ENCODE measurements around the gene TANGO2.

The TANGO2 gene

DNA sequence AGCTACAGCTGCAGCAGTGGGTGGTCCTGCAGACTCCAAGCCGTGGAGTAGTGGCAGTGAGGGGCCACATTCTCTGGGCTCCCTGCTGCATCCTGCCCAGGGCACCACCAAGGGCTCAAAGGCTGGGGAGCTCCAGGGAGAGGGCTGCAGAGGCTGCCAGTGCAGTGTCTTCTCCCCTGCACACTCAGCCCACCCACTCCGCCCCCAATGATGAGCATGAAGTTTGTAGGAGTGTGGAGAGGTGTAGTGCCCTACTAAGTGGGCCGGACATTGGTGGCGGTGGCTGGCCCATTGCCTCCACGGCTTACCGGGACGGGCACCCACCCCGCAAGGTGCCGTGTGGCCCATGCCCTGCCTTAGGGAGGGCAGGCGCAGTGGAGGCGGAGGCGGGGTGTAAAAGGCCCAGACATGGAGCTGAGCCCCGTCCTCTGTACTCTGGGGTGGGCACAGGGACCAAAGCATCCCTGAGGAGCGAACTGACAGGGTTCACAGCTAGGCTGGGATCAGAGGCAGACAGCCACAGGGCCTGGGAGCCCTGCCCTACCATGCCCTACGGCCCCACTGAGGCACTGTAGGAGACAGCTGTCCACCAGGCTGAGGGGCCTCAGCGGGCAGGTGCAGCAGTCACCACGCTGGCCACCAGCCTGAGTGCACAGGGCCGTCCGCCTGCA is 23.2 kb upstream of the TANGO2 start:
- DNase-seq = no peak

DNA sequence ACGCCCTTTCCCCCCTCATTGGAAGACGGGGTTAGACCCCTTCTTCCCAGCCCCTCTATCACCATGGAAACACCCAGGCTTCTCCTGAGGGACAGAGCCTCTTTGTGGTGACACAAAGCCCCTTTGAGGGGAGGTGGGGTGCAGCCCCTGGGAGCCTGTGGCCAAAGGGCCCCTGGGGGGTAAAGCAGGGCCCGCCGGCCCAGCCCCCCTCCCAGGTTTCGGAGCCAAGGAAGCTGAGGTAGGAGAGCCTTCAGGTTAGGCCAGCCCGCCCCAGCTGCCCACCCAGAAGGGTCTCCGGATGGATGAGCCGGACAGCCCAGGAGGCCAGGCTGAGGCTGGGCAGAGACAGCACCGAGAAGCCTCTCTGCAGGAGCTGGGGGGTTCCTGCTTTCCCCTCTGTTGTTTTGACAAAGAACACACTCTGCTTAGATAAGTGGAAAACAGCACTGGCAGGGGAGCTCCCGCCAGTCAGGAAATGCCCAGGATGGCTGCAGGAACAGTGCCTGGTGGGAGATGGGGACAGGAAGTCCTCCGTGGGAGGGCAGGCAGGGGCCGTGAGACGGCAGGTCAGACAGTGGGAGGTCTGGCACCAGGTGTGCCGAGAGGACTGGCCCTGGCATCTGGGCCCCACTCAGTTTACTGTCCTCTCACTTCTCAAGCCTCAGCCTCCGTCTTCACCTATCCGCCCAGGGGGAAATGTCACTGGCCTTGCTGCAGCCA is 22.5 kb upstream of the TANGO2 start:
- DNase-seq = no peak

DNA sequence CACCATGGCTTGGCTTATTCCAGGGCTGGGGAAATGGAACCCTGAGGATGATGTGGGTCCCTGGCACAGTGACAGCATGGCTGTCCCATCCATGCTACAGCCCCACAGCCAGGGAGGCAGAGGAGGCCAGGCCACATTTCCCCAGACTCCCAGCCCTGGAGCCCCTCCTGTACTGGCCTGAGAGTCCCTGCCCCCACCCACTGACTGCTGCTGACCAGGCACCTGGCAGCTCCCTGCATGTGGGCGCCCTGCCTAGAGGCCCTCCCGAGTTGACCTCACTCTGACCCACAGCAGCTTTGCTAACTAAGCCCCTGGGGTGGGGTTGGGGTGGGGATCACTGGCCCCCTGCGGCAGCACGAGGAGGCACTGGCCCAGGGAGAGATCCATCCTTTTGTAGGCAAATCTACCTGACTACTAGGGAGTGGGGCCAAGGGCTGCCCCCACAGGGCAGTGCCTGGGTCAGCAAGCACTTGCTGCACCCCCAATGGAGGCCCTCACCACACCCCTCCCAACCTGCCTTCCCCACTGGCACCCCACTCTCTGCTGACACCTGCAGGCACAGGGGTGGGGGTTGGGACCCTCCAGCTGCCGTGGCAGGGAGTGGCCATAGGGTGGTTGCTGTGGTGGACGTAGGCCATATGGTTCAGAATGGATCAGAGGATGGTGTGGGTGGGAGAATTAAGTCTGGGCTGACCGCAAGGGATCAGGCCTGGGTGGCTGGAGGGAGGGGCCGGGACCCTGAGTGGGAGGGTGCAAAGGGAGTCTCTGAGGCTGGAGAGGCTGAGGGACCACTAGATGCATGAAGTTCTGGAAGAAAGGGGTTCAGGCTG is 21.7 kb upstream of the TANGO2 start:
- no peak for DNase-seq

DNA sequence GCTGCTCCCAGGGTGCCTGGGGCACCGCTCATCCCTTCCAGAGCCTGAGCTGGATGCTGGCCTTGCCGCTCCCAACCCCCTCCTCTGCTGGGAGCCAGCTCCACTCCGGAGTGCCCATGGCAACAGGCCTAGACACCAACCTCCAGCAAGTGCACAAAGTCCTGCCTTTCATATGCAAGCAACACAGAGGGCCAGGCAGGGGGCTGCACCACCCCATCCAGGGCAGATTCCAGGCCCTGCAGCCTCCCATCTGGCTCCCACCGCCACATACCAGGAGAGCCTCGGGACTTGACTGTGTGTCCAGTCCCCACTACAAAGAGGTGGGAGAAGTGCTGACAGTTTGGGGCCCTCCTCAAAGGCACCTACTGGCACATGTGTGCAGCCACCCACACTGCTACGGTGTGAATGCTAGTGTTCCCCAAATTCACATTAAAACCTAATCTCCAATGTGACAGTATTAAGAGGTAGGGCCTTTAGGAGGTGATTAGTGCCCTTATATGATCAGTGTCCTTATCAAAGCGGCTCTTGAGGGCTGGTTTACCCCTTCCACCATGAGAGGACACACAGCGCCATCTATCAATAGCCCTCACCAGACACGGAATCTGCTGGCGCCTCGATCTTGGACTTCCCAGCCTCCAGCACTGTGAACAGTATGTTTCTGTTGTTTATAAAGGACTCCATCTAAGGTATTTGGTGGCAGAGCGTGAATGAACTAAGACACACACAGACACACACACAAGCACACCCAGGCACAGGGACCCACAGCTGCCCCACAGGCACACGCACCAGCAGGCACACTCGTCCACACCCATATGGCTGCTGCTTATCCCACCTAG is 20.4 kb upstream of the TANGO2 start:
- no peak for DNase-seq

DNA sequence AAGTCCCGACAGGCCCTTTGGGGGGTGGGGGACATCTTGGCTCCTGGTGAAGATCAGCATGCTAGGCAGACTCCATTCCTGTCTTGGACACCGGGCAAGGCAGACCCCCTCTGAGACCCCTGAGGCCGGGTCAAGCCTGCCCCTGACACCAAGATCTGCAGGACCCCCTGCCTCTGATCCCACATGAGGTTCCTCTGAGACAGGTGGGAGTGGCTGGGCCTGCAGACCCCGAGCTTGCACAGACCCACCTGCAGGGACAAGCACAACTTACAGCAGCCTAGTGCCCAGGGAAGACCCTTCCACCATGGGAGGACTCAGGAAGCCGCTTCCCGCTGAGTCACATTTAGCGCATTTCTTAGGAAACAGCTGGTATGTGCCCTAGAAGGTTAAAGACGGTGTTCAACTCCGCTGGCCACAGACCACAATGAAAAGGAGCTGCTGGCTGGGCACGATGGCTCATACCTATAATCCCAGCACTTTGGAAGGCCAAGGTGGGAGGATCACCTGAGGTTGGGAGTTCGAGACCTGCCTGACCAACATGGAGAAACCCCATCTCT is 19.8 kb upstream of the TANGO2 start:
- DNase-seq = no peak

DNA sequence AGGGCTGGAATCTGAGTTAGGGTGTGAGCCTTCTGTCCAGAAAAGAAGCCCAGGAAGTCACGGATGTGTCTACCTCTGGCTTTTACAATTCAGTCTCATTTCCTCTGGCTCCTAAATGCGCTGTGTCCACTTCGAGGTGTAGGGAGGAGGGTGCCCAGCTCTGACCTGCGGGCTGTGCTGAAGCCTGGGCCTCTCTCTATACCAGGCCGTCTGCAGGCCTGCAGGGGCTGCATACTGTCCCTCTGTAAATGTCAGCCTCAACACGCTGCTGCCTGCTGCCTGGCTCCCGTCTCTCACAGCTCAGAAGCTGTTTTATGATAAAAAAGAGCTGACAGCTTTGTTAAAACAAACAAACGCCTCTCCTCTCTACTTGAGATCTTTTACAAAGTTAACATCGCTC is 18.8 kb upstream of the TANGO2 start:
- DNase-seq = no peak

DNA sequence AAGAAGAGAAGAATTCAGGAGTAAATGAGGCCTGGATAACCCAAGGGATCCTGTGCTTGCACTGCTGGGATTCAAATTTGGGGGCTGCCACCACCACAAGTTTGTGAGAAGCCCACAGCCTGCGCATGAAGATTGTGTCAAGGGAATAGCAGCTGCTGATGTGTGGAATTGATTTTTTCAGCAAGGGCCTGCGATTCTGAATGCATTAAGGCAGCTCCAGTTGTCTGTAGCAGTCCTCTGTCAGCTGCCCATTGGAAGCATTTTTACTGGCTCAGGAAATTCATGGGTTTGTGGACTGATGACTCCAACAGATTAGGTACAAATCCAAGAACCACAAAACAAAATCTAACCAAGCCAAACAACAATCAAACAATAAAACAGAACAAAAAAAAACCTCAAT is 18.3 kb upstream of the TANGO2 start:
- DNase-seq = no peak

DNA sequence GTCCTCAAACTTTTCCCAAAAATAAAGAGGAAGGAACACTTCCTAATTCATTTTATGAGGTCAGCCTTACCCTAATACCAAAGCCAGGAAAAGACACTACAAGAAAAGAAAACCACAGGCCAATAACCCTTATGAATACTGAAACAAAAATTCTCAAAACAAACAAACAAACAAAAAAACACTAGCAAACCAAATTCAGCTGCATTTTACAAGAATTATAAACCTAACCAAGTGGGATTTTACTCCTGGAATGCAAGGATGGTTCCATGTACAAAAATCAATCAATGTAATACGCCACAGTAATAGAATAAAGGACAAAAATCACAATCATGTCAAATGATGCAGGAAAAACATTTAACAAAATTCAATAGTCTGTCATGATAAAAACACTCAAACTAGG is 17.6 kb upstream of the TANGO2 start:
- no peak for DNase-seq

DNA sequence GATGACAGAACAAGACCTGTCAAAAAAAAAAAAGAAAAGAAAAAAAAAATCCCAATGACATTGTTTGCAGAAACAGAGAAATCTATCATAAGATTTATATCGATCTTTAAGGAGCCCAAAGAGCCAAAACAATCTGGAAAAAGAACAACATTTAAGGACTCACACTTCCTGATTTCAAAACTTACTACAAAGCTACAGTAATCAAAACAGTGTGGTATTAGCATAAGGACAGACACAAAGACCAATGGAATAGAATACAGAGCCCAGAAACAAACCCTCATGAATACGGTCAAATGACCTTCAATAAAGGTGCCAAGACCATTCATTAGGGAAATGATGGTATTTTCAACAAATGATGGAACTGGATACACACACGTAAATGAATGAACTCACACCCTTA is 16.4 kb upstream of the TANGO2 start:
- no peak for DNase-seq

DNA sequence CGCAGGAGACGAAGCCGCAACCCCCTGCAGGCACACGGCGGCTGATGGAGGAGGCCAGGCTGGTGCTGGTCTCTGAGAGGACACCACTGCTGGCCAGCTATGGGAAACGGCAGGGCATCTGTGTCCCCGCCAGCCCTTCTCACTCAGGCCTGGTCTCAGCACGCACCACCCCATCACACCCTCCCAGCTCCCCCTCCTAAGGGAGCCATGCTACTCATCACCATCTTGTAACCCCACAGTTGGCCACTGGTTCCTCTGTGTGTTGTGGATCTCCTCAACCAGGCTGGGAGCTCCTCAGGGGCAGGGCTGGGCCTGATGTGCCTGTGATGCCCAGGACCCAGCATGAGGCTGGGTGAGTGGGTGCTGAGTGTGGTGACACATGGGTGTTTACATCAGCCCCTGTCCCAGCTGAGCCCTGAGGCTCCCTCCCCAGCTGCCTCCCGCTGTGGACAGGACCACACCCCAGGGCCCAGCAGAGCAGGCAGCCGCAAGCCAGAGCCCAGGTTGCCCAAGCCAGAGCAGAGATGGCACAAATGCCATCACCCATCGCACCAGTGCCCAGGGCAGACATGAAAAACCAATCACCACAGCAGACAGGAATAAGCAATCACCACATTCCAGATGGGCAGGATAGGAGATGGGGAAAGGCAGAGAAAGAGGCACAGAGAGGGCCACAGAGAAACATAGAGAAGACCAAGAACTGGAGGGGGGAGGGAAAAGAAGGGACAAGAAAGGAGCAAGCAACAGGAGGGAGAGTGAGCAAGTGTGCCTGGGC is 12.5 kb upstream of the TANGO2 start:
- DNase-seq = no peak

DNA sequence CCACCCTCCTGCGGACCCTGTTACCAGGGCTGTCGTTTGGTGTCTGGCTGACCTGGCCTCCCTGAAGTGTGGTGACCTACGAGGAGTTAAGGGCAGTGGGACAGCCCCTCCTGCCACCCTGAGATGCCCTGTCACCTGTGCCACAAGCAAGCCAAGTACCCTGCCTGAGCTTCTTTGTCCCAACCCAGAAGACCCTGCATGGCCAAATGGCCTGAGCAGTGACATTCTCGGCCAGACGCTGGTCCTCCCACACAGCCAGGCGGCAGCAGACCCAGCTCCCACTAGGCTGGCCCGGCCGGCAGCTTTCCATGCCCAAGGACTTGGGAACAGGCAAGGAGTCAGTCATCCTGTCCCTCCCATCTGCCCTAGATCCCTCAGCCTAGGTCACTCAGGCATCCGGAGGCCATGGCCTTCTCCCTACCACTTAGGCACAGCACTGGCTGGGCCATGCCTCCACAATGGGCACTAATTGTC is 11.9 kb upstream of the TANGO2 start:
- DNase-seq = no peak

DNA sequence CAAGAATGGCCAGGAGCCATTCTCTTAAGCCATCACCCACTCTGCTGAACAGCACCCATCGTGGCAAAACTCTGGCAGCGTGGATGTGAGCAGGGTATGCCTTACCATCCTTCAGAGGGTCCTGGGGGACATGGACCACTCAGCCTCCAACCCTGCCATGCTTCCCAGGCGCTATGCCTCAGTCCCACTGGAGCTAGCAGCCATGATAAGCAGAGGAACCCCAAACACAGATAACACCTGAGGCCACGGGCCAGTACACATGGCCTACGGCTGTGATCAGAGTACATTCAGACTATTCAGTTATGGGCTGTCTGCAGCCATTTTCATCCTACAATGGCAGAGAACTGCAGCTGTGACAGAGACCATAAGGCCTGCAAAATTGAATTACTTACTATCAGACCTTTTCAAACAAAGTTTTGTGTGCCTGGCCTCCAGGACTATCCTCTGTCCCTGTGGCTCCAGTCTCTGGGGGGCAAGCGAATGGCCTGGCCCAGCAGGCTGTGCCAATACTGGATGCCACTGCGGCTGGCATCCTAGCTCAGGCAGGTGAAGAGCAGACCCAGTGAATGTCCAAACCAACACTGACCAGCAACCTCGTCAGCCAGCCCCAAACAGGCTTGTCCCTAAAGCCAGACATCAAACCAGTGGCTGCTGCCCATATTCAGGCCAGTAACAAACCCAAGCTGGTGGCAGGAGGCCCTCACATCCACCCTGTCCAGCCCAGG is 11.2 kb upstream of the TANGO2 start:
- DNase-seq = no peak

DNA sequence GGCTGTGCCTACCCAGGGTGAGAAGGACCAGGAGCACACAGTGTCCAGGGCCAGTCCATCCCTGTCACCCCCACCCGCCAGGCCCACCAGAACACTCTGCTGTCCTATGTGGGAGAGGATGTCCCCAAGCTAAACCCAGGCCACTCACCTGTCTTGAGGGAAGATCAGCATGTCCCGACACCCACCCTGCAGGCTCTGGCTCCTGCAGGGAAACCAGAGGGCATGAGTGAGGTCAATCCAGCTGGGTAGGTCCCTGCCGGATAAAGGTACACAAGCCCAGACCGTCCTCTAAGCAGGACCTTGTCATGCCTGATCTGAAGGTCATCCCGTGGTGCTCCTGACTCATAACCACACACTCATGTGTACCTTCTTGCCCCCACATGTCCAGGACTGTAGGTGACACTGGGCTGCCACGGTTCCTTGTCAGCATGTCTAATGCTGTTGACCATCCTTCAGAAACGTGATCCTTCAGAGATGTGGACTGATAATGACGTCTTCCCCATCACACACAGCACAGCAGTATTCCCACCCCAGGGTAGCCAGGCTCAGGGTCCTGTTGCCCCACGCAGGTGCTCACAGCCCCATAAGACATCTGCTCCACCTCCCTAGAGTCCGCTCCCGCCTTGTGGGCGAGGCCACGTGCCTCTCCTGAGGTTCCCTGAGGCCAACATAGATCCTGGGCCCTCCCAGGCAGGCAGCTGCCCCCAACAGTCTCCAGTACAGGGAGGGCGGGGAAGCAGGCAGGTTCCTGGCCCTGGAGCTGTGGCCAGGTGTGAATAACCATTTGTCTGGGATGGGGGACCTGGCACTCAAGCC is 10.4 kb upstream of the TANGO2 start:
- DNase-seq = no peak

DNA sequence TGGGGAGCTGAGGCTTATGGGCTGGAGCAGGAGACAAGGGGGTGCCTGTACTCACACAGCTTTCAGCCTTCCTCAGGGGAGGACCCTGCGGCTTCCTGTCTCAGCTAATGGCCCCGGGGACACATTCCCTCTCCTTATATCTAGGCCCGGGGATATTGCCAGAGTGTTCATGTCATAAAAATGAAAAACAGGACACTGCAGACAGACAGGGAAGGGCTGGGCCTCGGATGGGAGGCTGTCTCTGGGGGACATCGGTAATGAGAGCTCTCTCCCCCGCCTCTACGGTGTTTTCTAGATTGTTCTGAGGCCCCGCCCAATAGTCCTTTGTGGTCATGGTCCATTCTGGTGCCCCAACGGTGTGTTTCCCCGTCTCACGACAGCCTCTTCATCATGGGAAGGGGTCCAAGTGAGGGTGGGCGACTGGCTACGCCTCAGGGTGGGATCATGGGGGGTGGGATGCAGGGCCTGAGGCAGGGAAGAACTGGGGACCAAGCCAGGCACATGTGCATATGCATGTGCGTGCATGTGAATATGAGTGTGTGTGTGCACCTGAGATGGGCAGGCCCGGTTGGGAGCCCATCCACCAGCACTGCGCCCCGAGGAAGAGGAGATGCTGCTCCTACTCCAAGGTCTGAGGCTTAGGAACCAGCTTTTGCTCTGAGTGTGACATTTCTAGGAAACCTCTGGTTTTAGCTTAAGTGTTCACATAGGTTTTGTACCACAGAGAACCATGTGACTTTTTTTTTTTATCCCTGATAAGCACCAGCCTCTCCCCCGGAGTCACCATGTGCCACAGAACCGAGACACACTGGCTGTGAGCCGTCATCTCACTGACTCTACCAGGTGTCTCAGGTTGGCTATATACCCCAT is 9.6 kb upstream of the TANGO2 start:
- no peak for DNase-seq

DNA sequence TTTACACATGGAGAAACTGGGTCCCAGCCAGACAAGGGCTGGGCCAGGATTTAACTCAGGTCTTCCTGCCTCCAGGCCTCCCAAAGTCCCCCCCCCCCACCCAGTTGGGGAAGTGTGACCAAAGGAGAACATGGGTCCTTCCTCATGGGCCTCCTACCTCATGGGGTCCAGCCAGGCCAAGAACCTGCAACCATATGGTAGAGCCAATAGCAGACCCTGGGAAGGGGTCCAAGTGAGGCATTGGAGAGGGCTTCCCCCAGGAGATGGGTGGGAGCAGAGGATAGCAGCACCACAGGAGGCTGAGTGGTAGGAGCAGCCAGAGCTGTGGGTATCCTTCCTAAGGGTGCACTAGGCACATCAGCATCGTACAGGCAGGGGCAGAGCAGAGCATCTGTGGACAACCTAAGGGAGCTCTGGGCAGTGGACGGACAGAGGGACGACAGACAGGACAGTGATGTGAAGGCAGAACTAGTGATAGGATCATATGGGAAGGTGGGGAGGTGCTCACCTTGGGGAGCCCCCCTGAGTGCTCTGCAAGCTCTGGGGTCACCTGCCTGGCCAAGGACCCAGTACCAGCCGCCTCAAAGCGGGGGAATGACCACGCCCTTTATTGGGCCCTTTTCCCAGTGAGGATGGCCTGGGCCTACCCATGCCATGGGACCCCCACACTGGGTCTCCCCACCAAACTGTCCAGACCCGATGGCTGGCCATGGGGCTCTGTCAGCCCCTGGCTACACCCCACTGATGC is 8.7 kb upstream of the TANGO2 start:
- no peak for DNase-seq

DNA sequence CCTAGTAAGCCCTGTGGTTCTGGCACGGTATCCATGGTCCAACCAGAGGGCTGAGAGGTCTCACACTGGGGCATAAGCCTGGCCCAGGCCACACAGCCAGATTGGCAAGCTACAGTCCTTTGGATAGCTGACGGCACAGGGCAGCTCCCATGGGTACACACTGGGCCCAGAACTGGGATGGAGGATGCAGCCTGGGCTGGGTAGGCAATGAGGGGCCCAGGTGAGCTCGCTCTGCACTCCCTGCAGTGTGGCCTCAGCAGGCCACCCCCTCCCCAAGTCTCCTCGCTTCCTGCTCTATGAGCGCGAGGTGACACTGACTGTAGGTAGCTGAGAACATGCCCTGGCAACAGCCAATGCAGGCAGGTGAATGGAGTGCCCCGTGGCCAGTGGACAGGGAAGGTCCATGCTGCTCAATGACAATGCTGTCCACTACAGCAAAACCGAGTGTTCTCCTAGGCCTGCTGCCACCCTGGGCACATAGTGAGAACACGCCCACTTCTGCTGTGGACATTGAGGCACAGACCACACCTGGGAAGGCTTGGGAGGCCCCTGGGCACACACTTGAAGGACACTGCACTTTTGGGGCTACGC is 8.1 kb upstream of the TANGO2 start:
- DNase-seq = no peak

DNA sequence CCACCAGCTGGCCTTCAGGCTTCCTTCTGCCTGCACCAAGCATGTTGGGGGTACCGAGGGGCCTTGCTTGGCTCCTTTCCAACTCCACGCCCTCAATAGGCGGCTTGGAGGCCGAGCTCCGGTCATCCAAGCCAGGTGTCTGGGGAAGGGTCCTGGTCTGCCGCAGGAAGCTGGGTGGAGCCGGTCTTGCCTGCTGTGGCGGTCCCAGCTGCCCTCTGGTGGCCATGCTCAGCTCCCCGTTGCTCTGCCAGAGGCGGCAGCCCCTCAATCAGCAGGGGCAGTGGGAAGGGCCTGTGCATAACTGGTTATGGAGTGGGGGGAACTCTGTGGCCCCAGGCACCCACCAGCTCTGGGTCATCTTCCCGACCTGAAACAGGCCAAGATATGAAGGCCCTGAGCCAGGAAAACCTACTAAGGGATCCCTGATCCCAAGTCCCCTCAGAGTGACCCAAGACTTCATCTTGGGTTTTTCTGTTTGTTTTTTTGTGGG is 7.5 kb upstream of the TANGO2 start:
- no peak for DNase-seq

All from DMS79 treated with DMSO at 0.1 percent for 48 hours (cell line).